ENCODE data around the gene TJP1.

DNA sequence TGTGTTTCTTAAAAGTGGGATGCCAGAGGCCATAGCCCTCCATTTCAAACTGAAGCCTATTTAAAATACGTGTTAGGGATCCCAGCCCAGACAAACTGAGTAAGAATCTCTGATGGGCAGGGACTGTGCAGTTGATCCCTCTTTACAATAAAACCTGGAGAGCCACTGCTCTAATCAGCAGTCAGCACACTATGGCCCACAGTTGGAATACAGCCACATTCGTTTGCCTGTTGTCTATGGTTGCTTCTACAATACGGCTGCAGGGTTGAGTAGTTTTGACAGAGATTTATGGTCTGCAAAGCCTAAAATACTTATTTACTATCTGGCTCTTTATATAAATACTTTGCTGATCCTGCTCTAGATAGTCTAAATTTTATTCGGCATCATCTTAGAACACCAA, 32.4 kb downstream of the TJP1 start:
- TF ChIP-seq EZH2 (IDR thresholded peaks at IDR 0.05; ENCODE audit: borderline replicate concordance, insufficient read depth, low read depth, low read length, poor library complexity, severe bottlenecking): no peak
- TF ChIP-seq, protein P1, sequence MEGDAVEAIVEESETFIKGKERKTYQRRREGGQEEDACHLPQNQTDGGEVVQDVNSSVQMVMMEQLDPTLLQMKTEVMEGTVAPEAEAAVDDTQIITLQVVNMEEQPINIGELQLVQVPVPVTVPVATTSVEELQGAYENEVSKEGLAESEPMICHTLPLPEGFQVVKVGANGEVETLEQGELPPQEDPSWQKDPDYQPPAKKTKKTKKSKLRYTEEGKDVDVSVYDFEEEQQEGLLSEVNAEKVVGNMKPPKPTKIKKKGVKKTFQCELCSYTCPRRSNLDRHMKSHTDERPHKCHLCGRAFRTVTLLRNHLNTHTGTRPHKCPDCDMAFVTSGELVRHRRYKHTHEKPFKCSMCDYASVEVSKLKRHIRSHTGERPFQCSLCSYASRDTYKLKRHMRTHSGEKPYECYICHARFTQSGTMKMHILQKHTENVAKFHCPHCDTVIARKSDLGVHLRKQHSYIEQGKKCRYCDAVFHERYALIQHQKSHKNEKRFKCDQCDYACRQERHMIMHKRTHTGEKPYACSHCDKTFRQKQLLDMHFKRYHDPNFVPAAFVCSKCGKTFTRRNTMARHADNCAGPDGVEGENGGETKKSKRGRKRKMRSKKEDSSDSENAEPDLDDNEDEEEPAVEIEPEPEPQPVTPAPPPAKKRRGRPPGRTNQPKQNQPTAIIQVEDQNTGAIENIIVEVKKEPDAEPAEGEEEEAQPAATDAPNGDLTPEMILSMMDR (IDR thresholded peaks at IDR 0.05): no peak

All from B cell (primary cell).